Keratinocyte (primary cell): Measurements from ENCODE around the gene REEP6.

Source experiments
- CTCF ChIP-seq, 3 experiments: IDR thresholded peaks in 1 of 3; conservative IDR thresholded peaks in 1 of 3; optimal IDR thresholded peaks in 1 of 3; 2 replicates in 2 of 3; 3 replicates in 1 of 3; pipeline versions ENCODE3 to v1.5.1; 2011; ENCODE audit warnings: low read length in 3 of 3, mild to moderate bottlenecking in 3 of 3, moderate library complexity in 2 of 3, control low read depth in 1 of 3, inconsistent platforms in 1 of 3; ENCODE audit not compliant: insufficient read depth in 2 of 3; ENCODE audit errors: extremely low read depth in 1 of 3
- EZH2 ChIP-seq: IDR thresholded peaks from one replicate; pipeline ENCODE4 v1.6.1; 2012; ENCODE audit warnings: inconsistent platforms, mild to moderate bottlenecking, low read length, moderate library complexity

GRCh38 chr19:1526066-1526778 lies 35.2 kb downstream of the REEP6 start:
- no peak for TF ChIP-seq CTCF (optimal IDR thresholded peaks at IDR 0.05 in 1 of 3, IDR thresholded peaks at IDR 0.05 in 1 of 3, conservative IDR thresholded peaks at IDR 0.05 in 1 of 3; ENCODE audit: extremely low read depth in 1 of 3, insufficient read depth in 2 of 3, low read length in 3 of 3)
- TF ChIP-seq EZH2, result no peak
